Left ventricle myocardium inferior (tissue), 1 donor: Measurements from ENCODE around the gene MEX3A. TPM values are rescaled to one million over a fixed set of nuclear protein-coding genes. Genes with fewer than 3 reads are reported as not detected.
A peak's percentile ranks its signal among the peaks of the same experiment; 100 is the strongest.

ENCODE experiments used
- DNase-seq: peaks from one replicate; pipeline ENCODE4 v3.0.0-alpha.2; 2020
- H3K27ac ChIP-seq: fragments of 200-600 bp; replicated peaks from 2 replicates; pipeline ENCODE4 v1.8.0; 2021
- H3K27me3 ChIP-seq: fragments of 200-600 bp; 2 replicates; pipeline ENCODE4 v1.8.0; 2021; ENCODE audit warnings: low read depth
- H3K36me3 ChIP-seq: fragments of 200-600 bp; 2 replicates; pipeline ENCODE4 v1.8.0; 2021
- H3K4me1 ChIP-seq: fragments of 200-600 bp; 2 replicates; pipeline ENCODE4 v1.8.0; 2021
- H3K4me3 ChIP-seq: fragments of 200-600 bp; 2 replicates; pipeline ENCODE4 v1.8.0; 2021; ENCODE audit warnings: mild to moderate bottlenecking, moderate library complexity
- H3K9me3 ChIP-seq: fragments of 200-600 bp; replicated peaks from 2 replicates; pipeline ENCODE4 v1.8.0; 2021
- CTCF ChIP-seq: fragments of 200-600 bp; IDR thresholded peaks from 2 replicates; pipeline ENCODE4 v1.8.0; 2021; ENCODE audit warnings: antibody characterized with exemption, mild to moderate bottlenecking, borderline replicate concordance
- intact Hi-C: fragments of 100-400 bp; cut with micrococcal nuclease; formaldehyde crosslinking; loops from one replicate; pipeline ENCODE4 v1.11.0; 2022
- total RNA-seq: library from RNA; stranded (reverse); fragmentation: NEBNext Ultra II Directional; extraction: Animal tissue kit (Norgen Biotek cat#: 25700); gene quantifications from one replicate; pipeline ENCODE4 v1.2.1, GENCODE V29; 2021
- donor health status: DM: no; HTN: yes; CAD: no; lungs with severe emphysema.

The MEX3A gene
- total RNA-seq, 1 donor from 2014 or later, result 0.16 TPM

- Histone ChIP-seq H3K4me3 (no peak overlapping the region), H3K36me3 (no peaks in the 10 kb centered on the region), H3K9me3 (no peaks in the 10 kb centered on the region), H3K27ac (peak overlapping the region; percentile 54), H3K4me1 (peaks cover 32% of the 10 kb centered on the region), H3K27me3 (no peaks in the 10 kb centered on the region)
- TF ChIP-seq CTCF, result no peak
- intact Hi-C loops, result no loop called here
- no peak for DNase-seq
Observed at GRCh38 chr1:156077430-156077760, 4.9 kb downstream of the MEX3A start.

GRCh38 chr1:156076609-156077429 is 5.4 kb downstream of the MEX3A start:
- H3K27me3 ChIP-seq, result no peaks in the 10 kb centered on the region
- DNase-seq, result peak; percentile 43
- H3K36me3 ChIP-seq, result no peaks in the 10 kb centered on the region
- peaks cover 27% of the 10 kb centered on the region for H3K4me1 ChIP-seq
- no peaks in the 10 kb centered on the region for H3K9me3 ChIP-seq
- intact Hi-C loops, result no loop called here
- H3K4me3 ChIP-seq, result peak overlapping the region; percentile 68
- no peak for TF ChIP-seq CTCF
- H3K27ac ChIP-seq, result peak overlapping the region; percentile 54

GRCh38 chr1:156075775-156076204 is 6.5 kb downstream of the MEX3A start:
- Histone ChIP-seq H3K4me1 (peaks cover 26% of the 10 kb centered on the region), H3K36me3 (no peaks in the 10 kb centered on the region), H3K27ac (no peak overlapping the region), H3K27me3 (no peaks in the 10 kb centered on the region), H3K9me3 (no peaks in the 10 kb centered on the region), H3K4me3 (peak overlapping the region; percentile 68)
- TF ChIP-seq CTCF, result no peak
- intact Hi-C loops, result no loop called here
- no peak for DNase-seq

GRCh38 chr1:156075162-156075561 is 7.1 kb downstream of the MEX3A start:
- no peak for DNase-seq
- intact Hi-C loops, result no loop called here

GRCh38 chr1:156074661-156075060 is 7.6 kb downstream of the MEX3A start:
- Histone ChIP-seq H3K4me3 (no peak overlapping the region), H3K4me1 (peaks cover 33% of the 10 kb centered on the region), H3K27ac (no peak overlapping the region), H3K27me3 (no peaks in the 10 kb centered on the region), H3K36me3 (no peaks in the 10 kb centered on the region), H3K9me3 (no peaks in the 10 kb centered on the region)
- no peak for DNase-seq
- intact Hi-C loops, result no loop called here
- no peak for TF ChIP-seq CTCF

More at GRCh38 chr1:156075162-156075561, 7.1 kb downstream of the MEX3A start:
- Histone ChIP-seq H3K27me3 (no peaks in the 10 kb centered on the region), H3K27ac (no peak overlapping the region), H3K4me1 (peaks cover 28% of the 10 kb centered on the region), H3K4me3 (no peak overlapping the region), H3K9me3 (no peaks in the 10 kb centered on the region), H3K36me3 (no peaks in the 10 kb centered on the region)
- no peak for TF ChIP-seq CTCF
